DND-41 (cell line): ENCODE measurements around the gene SLC25A45.

Experiments
- ATAC-seq: fragments of 200-7000 bp; cut with Tn5 transposase; 3 replicates; pipeline ENCODE4 v1.9.1; 2021; ENCODE audit warnings: low read depth; ENCODE audit not compliant: insufficient read depth
- DNase-seq: peaks from one replicate; pipeline ENCODE4 v3.0.0-alpha.2; 2020
- H2AFZ ChIP-seq: 2 replicates; pipeline ENCODE4 v1.6.0; 2012; ENCODE audit warnings: low read depth, low read length
- H3K27ac ChIP-seq: 2 replicates; pipeline ENCODE4 v1.5.1; 2012; ENCODE audit warnings: low read length, inconsistent platforms
- H3K27me3 ChIP-seq: fragments of 200-600 bp; sonication (generic); 2 replicates; pipeline ENCODE4 v1.6.0; 2012; ENCODE audit warnings: low read length, mild to moderate bottlenecking, inconsistent platforms; ENCODE audit not compliant: insufficient read depth, poor library complexity
- H3K36me3 ChIP-seq: 2 replicates; pipeline ENCODE4 v1.5.1; 2012; ENCODE audit warnings: low read length, inconsistent platforms; ENCODE audit not compliant: insufficient read depth
- H3K4me1 ChIP-seq: 2 replicates; pipeline ENCODE4 v1.5.1; 2012; ENCODE audit warnings: mild to moderate bottlenecking, low read length; ENCODE audit not compliant: insufficient read depth
- H3K4me2 ChIP-seq: 2 replicates; pipeline ENCODE4 v1.6.0; 2012; ENCODE audit warnings: mild to moderate bottlenecking, moderate library complexity, low read length, inconsistent platforms; ENCODE audit not compliant: insufficient read depth
- H3K4me3 ChIP-seq, 2 experiments: fragments of 200-600 bp in 1 of 2; shearing (Covaris generic) in 1 of 2; 2 replicates each; pipeline ENCODE4 v1.5.1; 2012 to 2016; ENCODE audit warnings: inconsistent platforms in 2 of 2, low read length in 2 of 2, mild to moderate bottlenecking in 2 of 2, low read depth in 1 of 2, moderate library complexity in 1 of 2
- H3K79me2 ChIP-seq: 2 replicates; pipeline ENCODE4 v1.6.0; 2012; ENCODE audit warnings: low read length, inconsistent platforms; ENCODE audit not compliant: insufficient read depth
- H3K9ac ChIP-seq: 2 replicates; pipeline ENCODE4 v1.6.0; 2012; ENCODE audit warnings: low read depth, mild to moderate bottlenecking, inconsistent platforms, low read length, moderate library complexity
- H3K9me3 ChIP-seq: 2 replicates; pipeline ENCODE4 v1.5.1; 2012; ENCODE audit warnings: low read length, moderate library complexity, mild to moderate bottlenecking, inconsistent platforms; ENCODE audit not compliant: insufficient read depth, severe bottlenecking
- H4K20me1 ChIP-seq: 2 replicates; pipeline ENCODE4 v1.6.0; 2012; ENCODE audit warnings: low read length; ENCODE audit not compliant: insufficient read depth
- EZH2 ChIP-seq: IDR thresholded peaks from 3 replicates; pipeline ENCODE4 v1.6.1; 2012; ENCODE audit warnings: borderline replicate concordance, low read depth, mild to moderate bottlenecking, moderate library complexity, low read length, inconsistent platforms; ENCODE audit not compliant: severe bottlenecking
- TF ChIP-seq, protein P1 (sequence below): IDR thresholded peaks from 2 replicates; pipeline ENCODE4 v1.5.1; 2012; ENCODE audit warnings: borderline replicate concordance, low read length, moderate library complexity, mild to moderate bottlenecking; ENCODE audit not compliant: poor library complexity, severe bottlenecking; ENCODE audit errors: extremely low read depth

Gene SLC25A45

GRCh38 chr11:65427691-65428577, 45.5 kb upstream of the SLC25A45 start:
- Histone ChIP-seq H4K20me1 (peaks cover 87% of the 10 kb centered on the region), H3K9ac (peak overlapping the region; percentile 98), H3K4me3 (peak overlapping the region in 1 of 2 experiments; percentile 79; a peak in 2 of 4 replicates), H3K4me2 (peak overlapping the region; percentile 86), H3K9me3 (no peaks in the 10 kb centered on the region), H3K79me2 (peaks cover 99% of the 10 kb centered on the region), H3K27ac (peak overlapping the region; percentile 99), H3K27me3 (no peaks in the 10 kb centered on the region), H2AFZ (no peak overlapping the region), H3K4me1 (peaks cover 61% of the 10 kb centered on the region), H3K36me3 (peaks cover 46% of the 10 kb centered on the region)
- DNase-seq (no peak), ATAC-seq (peak; percentile 1; the same call in 1 of the 3 replicates)
- TF ChIP-seq, protein P1, sequence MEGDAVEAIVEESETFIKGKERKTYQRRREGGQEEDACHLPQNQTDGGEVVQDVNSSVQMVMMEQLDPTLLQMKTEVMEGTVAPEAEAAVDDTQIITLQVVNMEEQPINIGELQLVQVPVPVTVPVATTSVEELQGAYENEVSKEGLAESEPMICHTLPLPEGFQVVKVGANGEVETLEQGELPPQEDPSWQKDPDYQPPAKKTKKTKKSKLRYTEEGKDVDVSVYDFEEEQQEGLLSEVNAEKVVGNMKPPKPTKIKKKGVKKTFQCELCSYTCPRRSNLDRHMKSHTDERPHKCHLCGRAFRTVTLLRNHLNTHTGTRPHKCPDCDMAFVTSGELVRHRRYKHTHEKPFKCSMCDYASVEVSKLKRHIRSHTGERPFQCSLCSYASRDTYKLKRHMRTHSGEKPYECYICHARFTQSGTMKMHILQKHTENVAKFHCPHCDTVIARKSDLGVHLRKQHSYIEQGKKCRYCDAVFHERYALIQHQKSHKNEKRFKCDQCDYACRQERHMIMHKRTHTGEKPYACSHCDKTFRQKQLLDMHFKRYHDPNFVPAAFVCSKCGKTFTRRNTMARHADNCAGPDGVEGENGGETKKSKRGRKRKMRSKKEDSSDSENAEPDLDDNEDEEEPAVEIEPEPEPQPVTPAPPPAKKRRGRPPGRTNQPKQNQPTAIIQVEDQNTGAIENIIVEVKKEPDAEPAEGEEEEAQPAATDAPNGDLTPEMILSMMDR = no peak
- TF ChIP-seq EZH2 = no peak

DNA sequence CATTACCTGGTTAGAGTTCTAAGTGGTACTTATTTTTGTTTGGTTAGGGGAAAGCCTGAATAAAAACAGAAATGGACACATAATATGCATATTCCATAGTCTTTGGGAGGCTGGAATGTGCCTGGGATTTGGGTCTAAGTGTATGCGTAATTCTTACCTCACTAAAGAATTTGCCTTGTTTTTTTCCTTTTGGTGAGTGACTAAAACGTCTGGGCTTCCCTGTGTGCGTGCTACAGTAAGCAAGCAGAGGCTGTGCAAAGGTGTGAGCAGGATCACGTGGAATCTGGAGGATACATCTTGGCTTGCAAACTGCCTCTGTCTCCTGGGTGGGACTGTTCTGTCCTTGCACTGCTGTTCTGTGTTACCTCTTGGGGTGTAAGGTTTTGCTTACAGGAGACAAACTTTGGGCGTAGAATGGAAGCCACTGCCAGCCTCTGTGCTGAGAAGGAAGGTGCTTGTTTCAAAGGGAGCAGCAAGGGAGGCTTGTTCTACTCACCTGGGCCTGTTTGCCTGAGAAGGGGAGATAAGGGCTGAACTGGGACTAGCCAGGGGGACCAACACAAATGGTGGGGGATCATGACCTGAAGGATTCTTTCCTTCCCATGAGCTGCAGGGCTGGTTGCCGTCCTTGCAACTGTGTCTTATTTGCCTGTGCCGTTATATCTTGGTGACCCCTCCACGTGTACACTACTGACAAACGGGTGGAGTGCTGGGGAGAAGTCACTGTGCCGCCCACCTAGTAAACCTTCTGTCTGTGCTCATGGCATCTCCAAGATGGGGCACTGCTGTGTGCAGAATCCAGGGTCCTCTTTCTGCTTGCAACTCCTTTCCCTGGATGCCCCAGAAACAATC, 44.6 kb upstream of the SLC25A45 start:
- Histone ChIP-seq H3K36me3 (peaks cover 47% of the 10 kb centered on the region), H3K4me3 (peak overlapping the region; percentile 75 to 79; a peak in 3 of 4 replicates), H3K27me3 (no peaks in the 10 kb centered on the region), H3K79me2 (peaks cover 98% of the 10 kb centered on the region), H3K9me3 (no peaks in the 10 kb centered on the region), H4K20me1 (peaks cover 88% of the 10 kb centered on the region), H3K9ac (peak overlapping the region; percentile 98), H3K27ac (peak overlapping the region; percentile 99), H2AFZ (no peak overlapping the region), H3K4me2 (peak overlapping the region; percentile 86), H3K4me1 (peaks cover 61% of the 10 kb centered on the region)
- DNase-seq (no peak), ATAC-seq (no peak)
- TF ChIP-seq EZH2 = no peak
- TF ChIP-seq, protein P1 = peak; percentile 2

DNA sequence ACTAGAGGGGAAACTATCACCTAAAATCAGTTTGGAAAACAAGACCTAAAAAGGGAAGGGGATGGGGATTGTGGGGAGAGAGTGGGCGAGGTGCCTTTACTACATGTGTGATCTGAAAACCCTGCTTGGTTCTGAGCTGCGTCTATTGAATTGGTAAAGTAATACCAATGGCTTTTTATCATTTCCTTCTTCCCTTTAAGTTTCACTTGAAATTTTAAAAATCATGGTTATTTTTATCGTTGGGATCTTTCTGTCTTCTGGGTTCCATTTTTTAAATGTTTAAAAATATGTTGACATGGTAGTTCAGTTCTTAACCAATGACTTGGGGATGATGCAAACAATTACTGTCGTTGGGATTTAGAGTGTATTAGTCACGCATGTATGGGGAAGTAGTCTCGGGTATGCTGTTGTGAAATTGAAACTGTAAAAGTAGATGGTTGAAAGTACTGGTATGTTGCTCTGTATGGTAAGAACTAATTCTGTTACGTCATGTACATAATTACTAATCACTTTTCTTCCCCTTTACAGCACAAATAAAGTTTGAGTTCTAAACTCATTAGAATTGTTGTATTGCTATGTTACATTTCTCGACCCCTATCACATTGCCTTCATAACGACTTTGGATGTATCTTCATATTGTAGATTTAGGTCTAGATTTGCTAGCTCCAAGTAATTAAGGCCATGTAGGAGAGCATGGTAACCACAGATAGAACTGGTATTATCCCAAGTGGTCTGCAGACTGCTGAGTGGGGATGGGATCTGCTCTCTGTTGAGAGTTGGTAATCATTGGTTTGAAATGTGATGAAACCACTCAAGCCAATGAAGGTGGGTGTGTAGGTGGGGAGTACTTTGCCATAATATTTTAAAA, 43.8 kb upstream of the SLC25A45 start:
- Histone ChIP-seq H3K9me3 (no peaks in the 10 kb centered on the region), H3K4me3 (peak overlapping the region; percentile 75 to 79), H3K79me2 (peaks cover 97% of the 10 kb centered on the region), H4K20me1 (peaks cover 83% of the 10 kb centered on the region), H3K27me3 (no peaks in the 10 kb centered on the region), H3K27ac (peak overlapping the region; percentile 99), H3K9ac (peak overlapping the region; percentile 98), H3K4me1 (peaks cover 65% of the 10 kb centered on the region), H3K4me2 (peak overlapping the region; percentile 86), H3K36me3 (peaks cover 47% of the 10 kb centered on the region), H2AFZ (no peak overlapping the region)
- TF ChIP-seq EZH2 = no peak
- TF ChIP-seq, protein P1 = no peak
- ATAC-seq = no peak
- no peak for DNase-seq
